ENCODE results near the gene KLHL8. TPM values are rescaled to one million over a fixed set of nuclear protein-coding genes. Genes with fewer than 3 reads are reported as not detected.

Gene KLHL8
- total RNA-seq, 1 donor from 2014 or later, result 16.6 TPM

DNA sequence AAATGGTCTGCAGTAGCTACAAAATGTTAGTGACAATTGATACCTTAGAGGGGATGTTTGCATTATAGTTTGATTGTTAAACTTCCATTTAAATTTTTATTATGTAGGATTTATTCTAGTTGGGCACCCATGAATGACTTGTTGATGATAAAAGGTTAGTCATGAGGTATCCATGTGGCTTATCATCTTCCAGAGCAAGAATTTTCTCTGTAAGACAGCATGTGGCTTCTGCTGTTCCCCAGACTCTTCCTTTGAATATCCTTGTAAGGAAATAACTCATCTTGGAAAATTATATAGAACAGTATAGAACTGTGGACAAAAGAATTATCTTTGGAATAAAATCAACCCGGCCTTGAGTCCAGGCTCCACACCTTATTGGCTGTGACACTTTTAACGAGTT is 40.1 kb upstream of the KLHL8 start:
- Mint-ChIP-seq H3K27me3 (no peaks in the 10 kb centered on the region), H3K4me3 (no peak overlapping the region), H3K4me1 (ENCODE audit: unreplicated experiment) (no peaks in the 10 kb centered on the region), H3K9me3 (peaks cover 5% of the 10 kb centered on the region), H3K27ac (no peak overlapping the region), H3K36me3 (no peaks in the 10 kb centered on the region)
- no peak for DNase-seq (ENCODE audit: extremely low spot score, unreplicated experiment)
- TF ChIP-seq, protein P1, sequence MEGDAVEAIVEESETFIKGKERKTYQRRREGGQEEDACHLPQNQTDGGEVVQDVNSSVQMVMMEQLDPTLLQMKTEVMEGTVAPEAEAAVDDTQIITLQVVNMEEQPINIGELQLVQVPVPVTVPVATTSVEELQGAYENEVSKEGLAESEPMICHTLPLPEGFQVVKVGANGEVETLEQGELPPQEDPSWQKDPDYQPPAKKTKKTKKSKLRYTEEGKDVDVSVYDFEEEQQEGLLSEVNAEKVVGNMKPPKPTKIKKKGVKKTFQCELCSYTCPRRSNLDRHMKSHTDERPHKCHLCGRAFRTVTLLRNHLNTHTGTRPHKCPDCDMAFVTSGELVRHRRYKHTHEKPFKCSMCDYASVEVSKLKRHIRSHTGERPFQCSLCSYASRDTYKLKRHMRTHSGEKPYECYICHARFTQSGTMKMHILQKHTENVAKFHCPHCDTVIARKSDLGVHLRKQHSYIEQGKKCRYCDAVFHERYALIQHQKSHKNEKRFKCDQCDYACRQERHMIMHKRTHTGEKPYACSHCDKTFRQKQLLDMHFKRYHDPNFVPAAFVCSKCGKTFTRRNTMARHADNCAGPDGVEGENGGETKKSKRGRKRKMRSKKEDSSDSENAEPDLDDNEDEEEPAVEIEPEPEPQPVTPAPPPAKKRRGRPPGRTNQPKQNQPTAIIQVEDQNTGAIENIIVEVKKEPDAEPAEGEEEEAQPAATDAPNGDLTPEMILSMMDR (conservative IDR thresholded peaks at IDR 0.05), result no peak

DNA sequence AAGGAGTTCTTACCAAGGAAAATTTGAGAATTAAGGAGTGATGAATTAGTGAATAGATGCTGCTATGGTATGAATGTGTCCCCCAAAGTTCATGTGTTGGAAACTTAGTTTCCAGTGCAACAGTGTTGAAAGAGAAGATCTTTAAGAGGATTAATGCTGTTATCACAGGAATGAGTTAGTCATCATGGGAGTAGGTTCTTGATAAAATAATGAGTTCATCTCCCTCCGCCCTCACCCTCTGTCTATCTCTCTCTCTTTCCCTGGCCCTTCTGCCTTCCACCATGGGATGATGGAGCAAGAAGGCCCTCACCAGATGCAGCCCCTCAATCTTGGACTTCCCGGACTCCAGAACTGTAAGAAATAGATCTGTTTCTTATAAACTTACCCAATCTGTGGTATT is 38.3 kb upstream of the KLHL8 start:
- no peaks in the 10 kb centered on the region for H3K27me3 Mint-ChIP-seq

DNA sequence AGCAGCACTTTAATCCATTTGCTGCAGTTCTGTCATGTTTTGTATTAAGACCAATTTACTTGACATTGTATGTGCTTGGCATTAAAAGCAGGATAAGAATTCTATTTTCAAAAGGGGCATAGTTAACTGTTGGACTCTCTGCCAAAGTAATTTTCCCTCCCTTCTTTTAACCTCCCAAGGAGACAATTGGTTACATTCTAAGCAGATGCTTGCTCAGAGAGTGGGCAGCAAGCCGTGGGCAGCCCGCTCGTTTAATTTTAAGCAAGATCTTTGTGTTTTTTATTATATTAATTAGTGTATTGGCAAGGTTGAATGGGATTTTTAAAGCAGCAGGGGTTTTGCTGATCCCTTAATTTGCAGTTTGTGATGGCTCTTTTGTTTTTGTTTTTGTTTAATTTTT is 37.1 kb upstream of the KLHL8 start:
- Mint-ChIP-seq H3K36me3 (no peaks in the 10 kb centered on the region), H3K27me3 (no peaks in the 10 kb centered on the region), H3K4me1 (ENCODE audit: unreplicated experiment) (no peaks in the 10 kb centered on the region), H3K4me3 (no peak overlapping the region), H3K27ac (no peak overlapping the region), H3K9me3 (peaks cover 7% of the 10 kb centered on the region)
- TF ChIP-seq, protein P1 (conservative IDR thresholded peaks at IDR 0.05), result no peak
- DNase-seq (ENCODE audit: extremely low spot score, unreplicated experiment), result no peak

More for the DNA sequence above, 38.3 kb upstream of the KLHL8 start:
- Mint-ChIP-seq H3K4me1 (ENCODE audit: unreplicated experiment) (no peaks in the 10 kb centered on the region), H3K36me3 (no peaks in the 10 kb centered on the region), H3K27ac (no peak overlapping the region), H3K4me3 (no peak overlapping the region), H3K9me3 (peaks cover 7% of the 10 kb centered on the region)
- TF ChIP-seq, protein P1 (conservative IDR thresholded peaks at IDR 0.05), result no peak
- no peak for DNase-seq (ENCODE audit: extremely low spot score, unreplicated experiment)

DNA sequence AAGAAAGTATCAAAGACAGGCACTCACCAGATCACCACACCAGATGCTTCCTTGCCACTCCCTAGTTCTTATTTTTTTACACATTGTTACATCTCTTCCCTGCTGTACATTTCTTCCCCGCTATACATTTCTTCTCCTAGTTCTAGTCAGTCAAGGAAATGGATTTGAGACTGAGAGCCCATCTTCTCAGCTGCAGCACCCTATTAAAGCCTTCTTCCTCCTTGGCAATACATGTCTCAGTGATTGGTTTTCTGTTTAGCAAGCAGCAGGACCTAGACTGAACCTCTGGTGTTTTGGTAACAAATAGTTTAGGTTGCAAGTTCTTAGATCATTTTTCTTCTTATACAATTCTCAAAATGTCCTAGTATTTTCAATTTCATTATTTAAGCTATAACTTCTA is 35.3 kb upstream of the KLHL8 start:
- no peaks in the 10 kb centered on the region for H3K27me3 Mint-ChIP-seq
- H3K36me3 Mint-ChIP-seq, result no peaks in the 10 kb centered on the region
- H3K27ac Mint-ChIP-seq, result no peak overlapping the region
- no peak for DNase-seq (ENCODE audit: extremely low spot score, unreplicated experiment)
- no peak overlapping the region for H3K4me3 Mint-ChIP-seq
- H3K9me3 Mint-ChIP-seq, result peaks cover 7% of the 10 kb centered on the region
- TF ChIP-seq, protein P1 (conservative IDR thresholded peaks at IDR 0.05), result no peak
- peaks cover 5% of the 10 kb centered on the region for H3K4me1 Mint-ChIP-seq (ENCODE audit: unreplicated experiment)

DNA sequence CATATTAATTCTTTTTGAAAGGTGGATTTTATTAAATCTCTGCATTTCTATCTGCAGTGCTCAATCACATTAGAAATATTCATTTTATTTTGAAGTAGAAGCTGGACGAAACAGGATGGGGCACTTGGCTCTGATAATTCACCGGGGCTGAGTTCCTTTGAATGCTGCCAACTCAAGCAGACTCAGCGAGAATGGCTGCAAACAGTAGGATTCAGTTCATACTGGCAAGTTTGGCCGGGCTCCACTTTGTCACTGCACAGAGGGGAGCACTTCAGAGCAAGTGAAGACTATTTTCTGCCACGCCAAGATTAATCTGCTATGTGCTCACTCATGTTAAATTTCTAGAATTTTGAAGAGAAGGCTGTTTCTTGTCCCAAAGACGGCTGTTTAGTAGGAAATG is 30.7 kb upstream of the KLHL8 start:
- H3K27ac Mint-ChIP-seq, result no peak overlapping the region
- no peaks in the 10 kb centered on the region for H3K36me3 Mint-ChIP-seq
- H3K9me3 Mint-ChIP-seq, result peaks cover 11% of the 10 kb centered on the region
- no peak overlapping the region for H3K4me3 Mint-ChIP-seq
- H3K4me1 Mint-ChIP-seq (ENCODE audit: unreplicated experiment), result peaks cover 5% of the 10 kb centered on the region
- no peak for DNase-seq (ENCODE audit: extremely low spot score, unreplicated experiment)
- H3K27me3 Mint-ChIP-seq, result no peaks in the 10 kb centered on the region
- TF ChIP-seq, protein P1 (conservative IDR thresholded peaks at IDR 0.05), result no peak

DNA sequence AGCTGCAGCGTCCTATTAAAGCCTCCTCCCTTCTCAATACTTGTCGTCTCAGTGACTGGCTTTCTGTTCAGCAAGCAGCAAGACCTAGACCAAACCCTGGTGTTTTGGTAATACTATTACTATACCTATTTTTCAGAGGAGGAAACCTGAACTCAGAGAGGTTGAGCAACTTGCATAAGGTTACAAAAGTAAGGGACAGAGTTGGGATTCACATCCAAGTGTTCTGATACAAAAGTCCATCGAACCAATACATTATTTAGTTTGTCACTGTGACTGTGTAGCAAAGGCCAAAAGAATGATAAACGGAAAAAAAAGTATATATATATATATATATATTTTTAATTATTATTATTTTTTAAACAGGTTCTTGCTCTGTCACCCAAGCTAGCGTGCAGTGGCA is 29.9 kb upstream of the KLHL8 start:
- DNase-seq (ENCODE audit: extremely low spot score, unreplicated experiment), result no peak
- Mint-ChIP-seq H3K36me3 (no peaks in the 10 kb centered on the region), H3K4me3 (no peak overlapping the region), H3K27me3 (no peaks in the 10 kb centered on the region), H3K4me1 (ENCODE audit: unreplicated experiment) (peaks cover 5% of the 10 kb centered on the region), H3K27ac (no peak overlapping the region), H3K9me3 (peaks cover 5% of the 10 kb centered on the region)
- TF ChIP-seq, protein P1 (conservative IDR thresholded peaks at IDR 0.05), result no peak
